GM21737 (cell line): ENCODE data around the gene CLCC1.
"Not testable (repeated sequence)": the region's sequence is repeated elsewhere in the genome, so short reads cannot be mapped to it uniquely, and the experiment has no call there.

Experiments
- ATAC-seq: cut with Tn5 transposase; IDR thresholded peaks from one replicate; pipeline ENCODE4 v1.9.1; 2021; ENCODE audit warnings: mild to moderate bottlenecking, moderate library complexity; ENCODE audit not compliant: unreplicated experiment

Gene CLCC1

GRCh38 chr1:108963052-108963686 is at the start of gene CLCC1:
Gene CLCC1, minus strand, starts transcription at chr1:108963484. Its CDS starts 13,047 bp downstream, at chr1:108950437.
- peak; percentile 93 for ATAC-seq

DNA sequence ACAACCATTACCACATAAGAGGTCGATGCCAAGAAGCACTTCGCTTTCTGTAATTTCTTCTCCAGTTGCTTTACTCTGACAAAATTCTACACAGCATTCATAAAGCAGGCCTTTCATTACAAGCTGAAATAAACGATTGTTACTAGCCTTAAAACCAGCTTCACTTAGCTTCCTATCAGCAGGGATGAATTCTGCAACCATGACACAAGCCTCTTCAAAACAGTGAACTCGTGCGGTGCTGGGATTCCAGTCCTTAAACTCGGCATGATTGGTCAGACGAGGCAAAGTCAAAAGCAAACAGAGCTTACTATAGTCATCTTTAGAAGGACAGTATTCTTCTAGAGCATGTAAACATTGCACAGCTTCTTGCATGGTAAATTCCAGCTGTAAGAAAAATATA is 48.1 kb upstream of the CLCC1 start:
- ATAC-seq, result no peak

GRCh38 chr1:108996622-108997021 is 33.3 kb upstream of the CLCC1 start:
- not testable (repeated sequence) for ATAC-seq

GRCh38 chr1:108983114-108983513 is 19.8 kb upstream of the CLCC1 start:
- ATAC-seq, result no peak

DNA sequence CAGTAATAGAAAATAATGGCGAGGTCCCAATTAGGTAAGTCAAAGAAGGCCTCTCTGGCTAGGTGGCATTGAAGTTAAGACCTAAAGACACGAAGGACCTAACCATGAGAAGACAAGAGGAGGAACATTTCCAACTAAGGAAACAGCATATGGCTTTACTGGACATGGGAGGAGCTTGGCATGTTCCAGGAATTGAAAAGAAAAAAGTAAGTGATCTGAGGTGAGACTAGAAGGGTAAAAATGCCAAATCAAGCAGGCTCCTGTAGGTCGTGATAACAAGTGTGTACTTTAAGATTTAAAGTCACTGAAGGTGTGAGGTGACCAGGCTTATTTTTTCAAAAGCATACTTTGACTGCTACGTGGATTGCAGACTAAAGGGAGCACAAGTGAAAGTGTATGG is 13.4 kb upstream of the CLCC1 start:
- no peak for ATAC-seq

- ATAC-seq, result no peak
Observed at GRCh38 chr1:108972951-108973350, 9.7 kb upstream of the CLCC1 start.

DNA sequence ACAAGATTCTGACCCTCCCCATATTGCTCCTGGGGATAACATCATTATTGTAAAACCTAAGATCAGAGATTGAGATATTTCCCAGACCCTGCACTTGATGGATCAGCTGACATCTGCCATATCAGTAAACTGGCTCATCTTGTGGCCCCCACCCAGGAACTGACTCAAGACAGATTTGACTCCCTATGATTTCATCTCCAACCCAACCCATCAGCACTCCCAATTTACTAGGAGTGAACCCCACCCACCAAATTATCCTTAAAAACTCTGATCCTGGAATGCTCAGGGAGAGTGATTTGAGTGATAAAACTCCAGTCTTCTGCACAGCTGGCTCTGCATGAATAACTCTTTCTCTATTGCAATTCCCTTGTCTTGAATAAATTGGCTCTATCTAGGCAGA is 6.1 kb upstream of the CLCC1 start:
- no peak for ATAC-seq

- no peak for ATAC-seq
Observed at GRCh38 chr1:108962681-108963051, 618 bp downstream of the CLCC1 start.

DNA sequence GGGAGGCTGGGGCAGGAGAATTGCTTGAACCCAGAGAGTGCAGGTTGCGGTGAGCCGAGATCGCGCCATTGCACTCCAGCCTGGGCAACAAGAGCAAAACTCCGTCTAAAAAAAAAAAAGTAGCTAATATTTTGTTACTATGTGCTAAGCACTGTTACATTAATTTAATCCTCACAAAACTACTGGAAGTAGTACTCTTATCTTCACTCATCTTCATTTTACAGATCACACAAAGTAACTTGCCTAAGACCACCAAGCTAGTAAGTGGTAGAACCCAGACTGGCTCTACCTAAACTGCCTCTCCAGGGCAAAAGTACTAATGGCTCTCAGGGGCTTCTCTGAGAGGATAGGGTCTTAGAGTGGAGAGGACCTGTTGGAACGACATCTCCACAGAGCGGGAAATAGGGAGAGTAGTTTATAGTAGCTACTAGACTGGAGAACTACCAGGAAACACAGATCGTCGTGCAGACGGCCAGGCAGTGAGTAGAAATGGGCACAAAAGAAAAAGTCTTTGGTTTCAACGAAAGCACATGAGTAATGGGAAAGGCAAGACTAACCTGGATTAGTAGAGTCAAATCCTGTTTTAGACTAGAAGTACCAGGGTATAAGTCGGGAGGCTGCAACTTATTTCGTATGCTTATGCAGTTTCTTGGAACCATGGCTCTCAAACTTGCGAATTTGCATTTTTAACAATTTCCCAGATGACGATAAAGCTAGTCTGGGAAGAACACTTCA is 1.4 kb downstream of the CLCC1 start:
- no peak for ATAC-seq

- ATAC-seq, result no peak
Observed at GRCh38 chr1:108961198-108961597, 2.1 kb downstream of the CLCC1 start.

- ATAC-seq, result no peak
Observed at GRCh38 chr1:108960719-108961118, 2.6 kb downstream of the CLCC1 start.

DNA sequence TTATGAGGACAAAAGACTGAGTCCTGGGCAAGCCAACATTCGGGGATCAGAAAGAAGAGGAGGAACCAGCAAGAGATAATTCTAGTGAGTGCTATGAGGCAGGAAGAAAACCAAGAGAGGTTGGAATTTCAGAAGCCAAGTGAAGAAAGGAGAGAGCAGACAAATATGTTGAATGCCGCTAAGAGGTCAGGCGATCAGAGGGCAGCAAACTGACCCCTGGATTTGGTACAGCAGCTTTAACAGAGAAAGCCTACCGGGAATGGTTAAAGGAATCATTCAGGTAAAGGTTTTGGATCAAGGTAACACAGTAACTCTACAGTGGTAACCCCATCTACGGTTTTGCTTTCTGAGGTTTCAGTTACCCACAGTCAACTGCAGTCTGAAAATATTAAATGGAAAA is 5.4 kb downstream of the CLCC1 start:
- no peak for ATAC-seq

- no peak for ATAC-seq
Observed at GRCh38 chr1:108955881-108956280, 7.4 kb downstream of the CLCC1 start.

- ATAC-seq, result no peak
Observed at GRCh38 chr1:108955111-108955510, 8.2 kb downstream of the CLCC1 start.

DNA sequence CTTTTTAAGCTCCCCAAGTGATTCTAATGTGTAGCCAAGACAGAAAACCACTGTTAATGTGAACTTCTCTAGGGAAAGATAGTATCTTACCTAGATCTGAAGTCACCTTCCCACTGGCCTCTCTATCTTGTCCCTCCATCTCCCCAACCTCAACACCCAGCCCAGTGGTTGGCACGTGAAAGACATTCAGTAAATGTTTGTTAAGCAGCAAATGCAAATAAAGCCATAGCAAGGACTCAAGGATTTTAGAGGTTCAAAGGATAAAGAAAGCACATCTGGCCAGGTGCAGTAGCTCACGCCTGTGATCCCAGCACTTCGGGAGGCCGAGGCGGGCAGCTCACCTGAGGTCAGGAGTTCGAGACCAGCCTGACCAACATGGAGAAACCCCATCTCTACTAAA is 9.8 kb downstream of the CLCC1 start:
- ATAC-seq, result no peak

GRCh38 chr1:108951242-108951641 is 12.0 kb downstream of the CLCC1 start:
- no peak for ATAC-seq

DNA sequence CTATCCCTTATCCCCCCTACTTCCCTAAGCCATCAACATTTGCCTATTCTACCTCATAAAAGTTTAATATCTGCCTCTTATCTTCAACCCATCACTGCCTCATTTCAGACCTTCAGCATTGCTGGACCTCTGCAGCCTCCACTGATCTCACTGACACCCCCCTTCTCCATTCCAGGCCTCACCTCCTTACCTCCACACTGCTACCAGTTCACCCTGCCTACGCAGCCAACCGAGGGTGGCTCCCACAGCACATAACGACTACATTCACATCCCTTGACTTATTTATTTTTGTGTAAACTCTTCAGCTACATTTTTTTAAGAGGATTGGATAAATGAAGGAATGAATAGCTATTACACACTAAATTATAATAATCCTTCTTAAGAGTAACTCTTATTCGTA is 14.2 kb downstream of the CLCC1 start:
- no peak for ATAC-seq

DNA sequence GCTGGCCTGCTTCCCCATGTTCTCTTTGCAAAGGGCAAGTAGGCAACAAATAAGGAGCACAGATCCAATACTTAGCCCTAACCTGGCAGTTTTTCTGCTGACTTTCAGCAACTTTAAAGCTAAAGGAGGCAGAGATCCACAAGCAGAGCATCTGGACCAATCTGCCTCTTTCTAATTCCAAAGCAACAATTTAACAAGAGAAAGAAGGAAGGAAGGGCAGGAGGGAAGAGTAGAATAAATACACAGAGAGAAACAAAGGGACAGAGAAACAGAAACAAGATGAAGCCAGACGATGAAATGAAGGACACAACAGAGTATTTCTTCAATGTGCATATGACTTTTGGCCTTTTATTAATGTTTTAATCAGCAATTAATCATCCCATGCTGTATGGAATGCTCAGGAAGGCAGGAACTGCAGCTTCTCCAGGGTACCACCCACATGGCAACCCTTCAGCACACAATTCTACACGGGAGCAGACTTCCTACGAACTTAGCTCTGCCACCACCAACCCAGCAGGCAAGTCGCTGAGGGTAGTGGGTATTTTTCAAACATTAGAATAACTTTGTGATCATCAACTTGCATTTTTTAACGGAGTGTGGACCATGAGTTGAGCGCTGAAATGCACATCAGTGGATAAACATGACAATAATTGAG is 15.3 kb downstream of the CLCC1 start:
- no peak for ATAC-seq

DNA sequence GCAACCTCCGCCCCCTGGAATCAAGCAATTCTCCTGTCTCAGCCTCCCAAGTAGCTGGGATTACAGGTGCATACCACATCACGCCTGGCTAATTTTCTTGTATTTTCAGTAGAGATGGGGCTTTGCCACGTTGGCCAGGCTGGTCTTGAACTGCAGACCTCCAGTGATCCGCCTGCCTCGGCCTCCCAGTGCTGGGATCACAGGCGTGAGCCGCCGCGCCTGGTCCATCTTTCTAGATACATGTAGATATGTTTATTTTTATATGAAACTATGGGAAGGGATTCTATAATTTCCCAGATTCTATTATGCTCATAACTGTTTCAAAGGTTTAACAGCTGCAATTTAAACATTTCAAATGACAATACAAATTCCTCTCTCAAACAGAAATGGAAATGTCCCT is 27.1 kb downstream of the CLCC1 start:
- no peak for ATAC-seq

- no peak for ATAC-seq
Observed at GRCh38 chr1:108933944-108934343, 29.3 kb downstream of the CLCC1 start.

- not testable (repeated sequence) for ATAC-seq
Observed at GRCh38 chr1:108927565-108927964, 35.7 kb downstream of the CLCC1 start.

- ATAC-seq, result no peak
Observed at GRCh38 chr1:108925920-108926319, 37.4 kb downstream of the CLCC1 start.
